ENCODE measurements around the gene CYP3A7.
"Not testable (repeated sequence)": the region's sequence is repeated elsewhere in the genome, so short reads cannot be mapped to it uniquely, and the experiment has no call there.

- TF ChIP-seq, protein P1, sequence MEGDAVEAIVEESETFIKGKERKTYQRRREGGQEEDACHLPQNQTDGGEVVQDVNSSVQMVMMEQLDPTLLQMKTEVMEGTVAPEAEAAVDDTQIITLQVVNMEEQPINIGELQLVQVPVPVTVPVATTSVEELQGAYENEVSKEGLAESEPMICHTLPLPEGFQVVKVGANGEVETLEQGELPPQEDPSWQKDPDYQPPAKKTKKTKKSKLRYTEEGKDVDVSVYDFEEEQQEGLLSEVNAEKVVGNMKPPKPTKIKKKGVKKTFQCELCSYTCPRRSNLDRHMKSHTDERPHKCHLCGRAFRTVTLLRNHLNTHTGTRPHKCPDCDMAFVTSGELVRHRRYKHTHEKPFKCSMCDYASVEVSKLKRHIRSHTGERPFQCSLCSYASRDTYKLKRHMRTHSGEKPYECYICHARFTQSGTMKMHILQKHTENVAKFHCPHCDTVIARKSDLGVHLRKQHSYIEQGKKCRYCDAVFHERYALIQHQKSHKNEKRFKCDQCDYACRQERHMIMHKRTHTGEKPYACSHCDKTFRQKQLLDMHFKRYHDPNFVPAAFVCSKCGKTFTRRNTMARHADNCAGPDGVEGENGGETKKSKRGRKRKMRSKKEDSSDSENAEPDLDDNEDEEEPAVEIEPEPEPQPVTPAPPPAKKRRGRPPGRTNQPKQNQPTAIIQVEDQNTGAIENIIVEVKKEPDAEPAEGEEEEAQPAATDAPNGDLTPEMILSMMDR (IDR thresholded peaks at IDR 0.05), result not testable (repeated sequence)
- not testable (repeated sequence) for TF ChIP-seq POLR2A (IDR thresholded peaks at IDR 0.05)
Observed at GRCh38 chr7:99769494-99769893, 34.5 kb upstream of the CYP3A7 start.
